CD4-positive, alpha-beta T cell treated with Interleukin-2 at 100 ng/mL for 4 hours (primary cell): ENCODE results near the gene TAF10.
A peak's percentile ranks its signal among the peaks of the same experiment; 100 is the strongest.

Experiments used
- DNase-seq: peaks from one replicate; pipeline ENCODE4 v3.0.0-alpha.2; 2020; ENCODE audit warnings: low spot score

Gene TAF10

DNA sequence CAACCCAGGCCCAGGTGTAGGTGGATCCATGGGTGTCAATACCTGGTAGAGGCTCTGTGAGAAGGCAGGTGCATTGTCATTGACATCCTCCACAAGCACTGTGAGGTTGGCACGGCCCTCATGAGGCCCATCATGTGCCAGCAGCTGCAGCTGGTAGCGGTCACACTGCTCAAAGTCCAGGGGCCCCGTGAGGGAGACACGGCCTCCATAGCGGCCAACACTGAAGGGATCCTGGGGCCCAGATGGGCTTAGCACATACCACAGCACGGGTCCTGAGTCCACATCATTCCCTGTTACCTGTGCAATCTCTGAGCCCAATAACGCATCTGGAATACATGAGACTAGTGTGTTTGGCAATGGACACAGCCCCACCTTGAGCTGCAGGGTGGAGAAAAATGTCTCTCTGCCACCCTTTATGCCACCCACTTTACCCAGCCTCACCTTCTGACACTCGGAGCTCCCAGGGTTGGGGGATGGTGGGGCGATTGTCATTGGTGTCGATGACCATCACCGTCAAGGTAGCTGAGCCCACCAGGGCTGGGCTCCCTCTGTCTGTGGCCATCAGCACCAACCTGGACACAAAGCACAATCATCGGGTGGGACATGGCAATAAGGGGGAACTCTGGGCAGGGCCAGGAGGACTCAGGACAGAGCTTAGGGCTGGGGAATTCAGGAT, 13.3 kb upstream of the TAF10 start:
- DNase-seq, result no peak

DNA sequence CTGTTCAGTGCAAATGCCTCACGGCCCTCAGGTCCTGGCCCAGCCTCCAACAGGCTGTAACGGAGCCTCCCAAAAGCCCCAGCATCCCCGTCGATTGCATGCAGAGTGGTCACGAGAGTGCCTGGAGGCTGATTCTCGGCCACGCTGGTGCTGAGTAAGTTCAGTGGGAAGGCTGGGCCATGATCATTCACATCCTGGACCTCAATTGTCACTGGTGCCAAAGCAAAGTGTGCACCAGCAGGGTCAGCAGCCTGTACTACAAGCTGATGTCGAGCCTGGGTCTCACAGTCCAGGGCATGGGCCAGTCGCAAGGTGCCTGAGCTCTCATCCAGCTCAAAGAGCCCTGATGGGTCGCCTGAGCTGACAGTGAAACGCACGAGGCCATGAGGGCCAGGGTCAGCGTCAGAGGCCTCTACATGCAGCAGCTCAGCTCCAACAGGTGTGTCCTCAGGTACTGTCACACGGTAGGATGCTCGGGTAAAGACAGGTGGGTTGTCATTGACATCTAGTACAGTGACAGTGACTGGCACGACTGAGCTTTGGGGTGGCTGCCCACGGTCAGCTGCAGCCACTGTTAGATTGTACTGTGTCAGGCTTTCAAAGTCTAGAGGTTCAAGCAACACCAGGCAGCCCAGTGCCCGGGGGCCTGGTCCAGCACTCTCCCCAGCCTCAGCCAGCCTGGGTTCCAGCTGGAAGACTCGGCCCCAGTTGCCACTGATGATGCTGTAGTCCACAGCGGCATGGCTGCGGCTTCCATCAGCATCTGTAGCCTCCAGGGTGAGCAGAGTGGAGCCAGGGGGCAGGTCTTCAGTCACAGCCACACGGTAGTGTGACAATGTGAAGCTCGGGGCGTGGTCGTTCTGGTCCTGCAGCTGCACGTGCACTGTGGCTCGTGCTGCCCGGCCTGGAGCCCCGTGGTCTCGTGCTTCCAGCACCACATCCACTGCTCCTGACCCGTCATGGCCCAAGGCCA, 11.7 kb upstream of the TAF10 start:
- DNase-seq, result no peak

DNA sequence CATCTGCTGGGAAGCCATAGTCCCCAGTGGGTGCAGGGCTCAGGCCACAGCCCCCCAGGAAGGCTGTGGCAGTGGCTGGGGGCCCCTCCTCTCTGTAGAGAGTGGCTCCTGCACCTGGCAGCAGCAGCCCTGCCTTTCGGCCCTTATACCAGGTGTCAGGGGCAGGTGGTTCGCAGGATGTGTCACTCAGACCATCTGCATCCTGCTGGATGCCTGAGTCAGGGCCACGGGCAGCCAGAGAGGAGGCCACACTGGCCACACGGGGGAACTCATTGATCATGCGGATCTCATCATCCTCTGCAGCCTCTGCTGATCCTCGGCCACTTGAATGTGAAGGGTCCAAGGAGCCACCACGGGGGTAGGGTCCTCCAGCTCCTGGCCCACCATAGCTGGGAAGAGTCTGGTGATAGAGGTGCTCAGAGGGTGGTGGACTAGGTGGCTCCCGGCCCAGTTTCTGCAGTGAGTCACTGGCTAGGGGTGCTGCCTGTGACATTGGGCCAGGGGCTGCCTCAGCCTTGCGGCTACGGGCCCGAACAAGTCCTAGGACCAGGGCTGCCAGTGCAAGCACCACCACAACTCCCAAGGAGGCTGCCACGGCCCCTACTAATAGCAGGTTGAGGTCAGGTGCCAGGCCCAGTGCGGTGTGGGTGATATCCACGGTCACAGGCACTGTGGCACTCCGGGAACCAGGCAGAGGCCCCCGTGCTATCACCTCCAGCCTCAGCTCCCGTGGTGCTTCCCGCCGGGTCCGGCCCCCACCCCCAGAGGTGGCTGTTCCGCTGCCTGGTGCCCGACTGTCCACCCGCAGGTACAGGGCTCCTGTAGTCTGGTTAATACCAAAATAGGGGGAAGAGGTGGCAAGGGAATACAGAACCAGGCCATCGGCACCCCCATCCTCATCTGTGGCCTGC, 10.5 kb upstream of the TAF10 start:
- DNase-seq, result no peak

DNA sequence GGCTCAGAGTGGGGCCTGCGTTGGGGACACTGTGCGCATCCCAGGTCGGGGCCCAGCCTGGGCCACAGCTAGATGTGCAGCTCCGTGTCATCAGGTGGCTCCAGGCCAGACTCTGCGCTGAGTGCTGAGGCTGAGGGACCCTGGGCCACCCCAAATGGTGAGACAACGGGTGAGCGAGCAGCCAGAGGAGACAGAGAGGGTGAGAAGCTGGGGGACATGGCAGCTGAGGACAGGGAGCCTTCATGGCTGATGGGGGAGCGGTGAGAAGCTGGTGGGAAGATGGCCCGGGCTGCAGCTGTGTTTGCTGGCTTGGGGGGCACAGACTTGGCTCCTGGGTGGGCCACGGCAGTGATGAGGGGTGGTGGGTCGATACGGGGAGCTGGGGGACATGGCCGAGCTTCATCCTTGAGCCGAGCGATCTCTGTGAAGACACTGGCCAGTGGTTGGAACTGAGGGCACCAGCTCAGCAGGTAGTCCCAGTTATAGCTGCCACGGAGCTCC, 9.7 kb upstream of the TAF10 start:
- no peak for DNase-seq

DNA sequence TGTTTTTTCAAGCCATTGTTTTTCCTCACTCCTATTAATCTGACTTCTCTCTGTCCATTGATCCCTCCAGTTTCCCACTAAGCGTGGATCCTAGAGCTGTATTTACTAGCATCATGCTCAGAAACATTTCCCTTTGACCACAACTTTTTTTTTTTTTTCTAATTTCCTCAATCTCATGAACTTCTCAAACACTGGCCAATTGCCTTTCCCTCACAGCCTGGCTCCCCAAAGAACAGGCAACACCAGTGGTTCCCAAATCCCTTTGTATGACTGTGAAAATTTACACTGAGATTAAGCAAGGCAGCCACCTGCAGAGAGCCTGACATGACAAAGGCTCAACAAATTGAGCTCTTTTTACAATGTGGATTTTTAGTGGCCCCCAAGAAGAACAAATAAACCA, 8.6 kb upstream of the TAF10 start:
- no peak for DNase-seq

DNA sequence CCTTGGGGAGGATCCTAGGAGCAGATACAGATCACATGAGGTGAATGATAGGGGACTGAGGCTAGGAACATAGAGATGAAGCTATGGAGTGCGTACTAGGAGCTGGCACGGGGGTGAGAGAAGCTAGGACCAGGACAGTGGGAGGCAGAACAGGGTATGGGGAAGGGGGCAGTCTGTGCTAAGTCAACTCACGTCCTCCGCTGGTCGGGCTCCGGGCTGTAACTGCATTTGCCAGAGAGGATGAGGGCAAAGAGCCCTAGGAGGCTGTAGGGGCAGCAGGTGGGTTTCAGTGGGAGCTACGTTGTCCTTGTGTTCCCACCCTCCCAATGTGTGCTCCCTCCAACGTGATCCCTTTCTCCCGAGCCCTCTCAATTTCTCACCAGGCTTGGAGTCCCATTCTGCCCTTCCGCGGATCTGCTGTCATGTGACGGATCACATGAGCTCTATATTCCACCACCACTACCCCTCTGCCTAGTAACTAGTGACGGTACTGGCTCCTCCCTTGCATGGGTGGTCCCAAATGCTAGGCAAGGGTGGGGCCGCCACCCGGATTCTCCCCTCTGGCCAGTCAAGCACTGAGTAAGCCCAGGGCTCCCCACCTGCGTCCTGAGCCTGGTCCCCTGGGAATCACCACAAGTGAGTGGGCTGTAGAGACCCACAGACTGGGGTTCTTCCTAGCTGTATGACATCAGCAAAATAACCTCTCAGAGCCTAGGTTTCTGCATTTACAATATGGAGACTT, 7.2 kb upstream of the TAF10 start, which contains the start of gene TPP1:
Gene TPP1, minus strand, starts transcription at position 419 of the 742 bp plus-strand sequence. Its CDS starts 22 bp downstream, at position 397.
- DNase-seq, result peak; percentile 93

DNA sequence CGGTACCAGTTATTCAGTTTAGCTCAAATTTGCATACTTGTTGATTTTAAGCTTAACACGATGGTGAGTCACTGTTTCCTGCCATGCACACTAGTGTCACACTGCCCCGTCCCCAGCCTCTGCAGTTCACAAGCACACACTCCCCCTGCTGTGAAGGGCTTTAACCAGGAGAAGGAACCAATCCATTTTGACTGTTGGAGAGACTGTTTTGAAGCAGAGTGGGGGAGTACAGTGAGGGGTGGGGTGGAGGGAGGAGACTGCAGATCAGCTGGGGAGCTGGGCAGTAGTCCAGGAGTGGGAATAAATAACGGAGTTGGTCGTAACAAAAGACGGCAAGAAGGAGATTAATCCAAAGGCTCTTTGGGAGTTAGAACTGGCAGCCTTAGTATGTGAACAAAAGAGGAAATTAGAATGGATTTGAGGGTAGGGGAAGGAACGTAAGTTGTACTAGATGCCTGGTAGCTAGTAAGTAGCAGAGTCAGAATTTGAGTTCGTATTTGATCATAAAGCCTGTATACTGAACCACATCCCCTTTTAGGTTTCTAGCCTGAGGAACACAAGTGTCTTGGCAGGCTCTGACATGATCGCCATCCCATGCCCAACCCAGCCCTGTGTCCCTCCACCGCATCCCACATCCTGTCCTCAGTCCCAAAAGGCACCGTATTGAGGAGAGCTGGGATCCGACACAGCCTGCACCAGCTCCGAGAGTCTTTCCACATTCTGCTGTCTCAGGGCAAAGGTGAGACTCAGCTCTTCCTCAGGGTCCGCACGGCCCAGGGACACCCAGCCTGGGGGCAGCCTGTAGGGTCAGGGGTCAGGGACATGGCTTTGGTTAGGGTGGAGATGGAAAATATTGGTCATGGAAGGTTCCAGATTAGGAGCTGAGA, 6.3 kb upstream of the TAF10 start:
- peak; percentile 84 for DNase-seq

DNA sequence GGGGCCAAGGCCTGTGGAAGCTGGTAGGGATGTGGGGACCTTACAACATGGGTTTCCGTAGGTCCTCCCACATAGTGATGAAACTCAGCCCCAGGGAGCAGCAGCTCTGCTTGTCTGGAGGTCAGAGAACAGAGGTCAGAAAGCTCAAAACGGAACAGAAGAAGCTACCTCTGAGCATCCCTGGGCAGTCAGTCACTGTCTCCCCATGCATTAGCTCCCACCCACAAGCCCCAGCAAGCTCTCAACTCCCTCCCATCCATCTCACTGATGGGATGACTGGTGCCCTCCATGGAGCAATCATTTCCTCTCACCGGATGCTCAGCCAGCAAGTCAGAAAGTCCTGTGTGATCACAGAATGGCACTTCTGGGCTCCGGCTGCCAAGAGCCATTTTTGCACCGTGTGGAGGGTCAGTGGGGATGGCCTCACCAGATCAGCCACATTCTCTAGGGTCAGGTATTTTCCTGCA, 5.3 kb upstream of the TAF10 start:
- DNase-seq, result no peak

DNA sequence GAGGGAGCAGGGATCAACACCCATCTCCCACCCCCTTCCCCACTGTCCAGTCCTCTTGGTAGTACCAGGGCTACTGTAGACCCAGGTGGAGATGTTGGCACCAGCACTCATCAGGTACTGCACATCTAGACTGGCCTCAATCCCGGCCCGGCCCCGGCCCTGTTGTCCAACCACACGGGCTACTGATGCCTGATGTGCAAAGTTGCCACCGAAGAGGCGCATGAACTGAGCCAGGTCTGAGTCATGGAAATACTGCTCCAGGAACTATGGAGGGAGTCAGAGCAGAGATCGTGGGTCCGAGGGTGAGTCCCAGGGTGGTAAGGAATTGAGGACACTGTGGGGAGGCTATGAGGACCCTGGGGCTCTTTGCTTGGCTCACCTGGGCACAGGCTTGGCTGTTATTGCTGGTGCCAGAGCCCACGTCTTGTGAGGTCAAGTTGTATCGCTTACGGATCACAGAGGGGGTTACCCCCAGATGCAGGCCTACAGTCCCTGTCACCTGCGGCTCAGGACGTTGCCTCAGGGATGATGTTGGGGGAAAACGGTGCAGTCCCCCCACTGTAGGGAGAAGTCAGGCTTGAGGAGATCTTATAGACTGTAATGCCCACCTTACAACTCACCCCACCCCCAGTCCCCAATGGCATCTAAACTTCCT, 4.7 kb upstream of the TAF10 start:
- no peak for DNase-seq

DNA sequence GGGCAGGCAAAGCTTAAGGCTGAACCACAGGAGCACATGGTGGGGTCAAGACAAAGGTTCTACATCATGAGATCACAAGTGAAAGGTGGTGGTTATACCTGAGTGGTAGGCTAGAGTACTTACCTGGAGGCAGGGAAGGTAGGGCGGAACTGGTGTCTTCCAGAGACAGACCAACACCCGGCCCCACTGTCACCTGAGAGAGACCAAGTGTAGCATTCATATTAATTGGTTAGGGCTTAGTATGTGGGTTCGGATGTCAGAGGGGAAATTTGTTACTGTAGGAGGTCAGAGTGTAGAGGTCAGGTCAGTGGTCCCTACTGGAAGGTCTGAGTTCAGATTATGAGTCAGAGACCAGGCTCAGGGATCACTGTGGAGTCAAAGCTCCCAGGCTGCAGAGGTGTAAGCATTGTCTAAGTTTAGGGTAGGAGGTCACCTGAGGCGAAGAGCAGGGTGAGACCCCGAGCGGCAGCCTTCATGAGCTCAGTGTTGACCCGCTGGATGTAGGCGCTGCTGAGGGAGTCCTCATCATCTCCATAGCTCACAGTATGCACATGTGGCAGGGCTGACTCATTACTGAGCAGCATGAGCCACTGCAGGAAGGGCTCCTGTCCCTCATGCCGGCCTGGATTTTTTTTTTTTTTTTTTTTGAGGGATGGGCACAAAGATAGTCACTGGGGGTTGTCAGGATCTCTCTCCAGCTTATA, 4.0 kb upstream of the TAF10 start:
- no peak for DNase-seq

DNA sequence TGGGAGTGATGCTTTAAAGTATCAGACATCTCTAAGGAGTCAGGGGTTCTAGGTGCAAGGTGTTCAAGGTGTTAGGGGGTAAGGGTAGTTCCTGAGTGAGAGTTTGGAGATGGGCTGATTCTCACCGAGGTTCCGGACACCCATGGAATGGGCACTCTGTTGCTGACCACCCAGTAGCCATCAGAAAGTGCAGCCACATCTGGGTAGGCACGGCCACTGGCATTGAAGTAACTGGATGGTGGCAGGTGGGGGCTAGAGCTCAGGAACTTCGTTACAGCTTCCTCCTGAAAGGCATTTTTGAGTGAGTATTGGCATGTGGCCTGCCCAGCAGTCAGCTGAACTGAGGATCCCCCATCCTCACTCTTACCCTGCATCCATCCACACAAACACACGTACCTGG, 3.0 kb upstream of the TAF10 start:
- no peak for DNase-seq

DNA sequence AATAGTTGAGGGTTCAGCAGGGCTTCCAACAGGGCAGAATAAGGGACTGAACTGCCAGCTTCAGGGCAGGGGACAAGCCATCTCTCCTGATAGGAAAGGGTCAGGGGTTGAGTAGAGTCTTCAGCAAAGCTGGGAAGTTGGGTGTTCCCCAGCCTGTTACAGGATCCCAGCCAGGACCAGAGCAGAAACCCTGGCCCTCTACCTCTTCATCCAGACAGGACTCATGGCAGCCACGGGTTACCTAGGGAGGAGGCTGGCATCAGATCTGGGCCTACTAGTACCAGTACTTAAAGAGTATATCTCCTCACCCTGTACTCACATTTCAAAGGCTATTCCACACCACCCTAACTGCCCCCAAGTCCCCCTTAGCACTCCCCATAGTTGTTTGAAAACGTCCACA, 2.4 kb upstream of the TAF10 start:
- DNase-seq, result no peak

DNA sequence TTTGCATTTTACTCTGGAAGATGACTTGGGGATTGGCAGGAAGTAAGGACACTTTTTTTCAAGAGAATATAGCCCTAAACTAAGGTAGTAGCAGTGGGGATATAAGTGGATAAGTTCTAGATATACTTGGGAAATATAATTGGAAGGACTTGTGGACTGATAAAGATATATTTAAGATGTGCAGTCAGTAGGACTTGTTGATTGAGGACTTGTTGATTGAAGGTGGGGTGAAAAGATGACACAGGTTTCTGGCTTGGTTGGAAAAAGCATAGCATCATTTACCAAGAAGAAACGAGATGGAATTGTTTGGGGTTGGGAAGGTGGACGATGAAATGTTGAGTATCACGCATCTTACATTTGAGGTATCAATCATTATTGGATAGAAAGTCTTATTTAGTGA, 1.5 kb upstream of the TAF10 start:
- no peak for DNase-seq

DNA sequence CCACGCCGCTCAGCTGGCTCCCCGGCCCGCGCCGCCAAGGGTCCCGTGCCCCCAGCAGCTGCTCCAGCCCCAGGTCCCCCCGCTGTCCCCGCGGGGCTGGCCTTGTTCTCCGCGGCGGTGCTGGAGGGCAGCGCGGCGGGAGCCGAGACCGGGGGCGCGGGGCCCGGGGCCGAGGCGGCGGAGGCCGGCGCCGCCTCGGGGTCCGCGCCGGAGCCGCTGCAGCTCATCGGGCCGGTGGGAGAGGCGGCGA, 128 bp downstream of the TAF10 start:
- no peak for DNase-seq

DNA sequence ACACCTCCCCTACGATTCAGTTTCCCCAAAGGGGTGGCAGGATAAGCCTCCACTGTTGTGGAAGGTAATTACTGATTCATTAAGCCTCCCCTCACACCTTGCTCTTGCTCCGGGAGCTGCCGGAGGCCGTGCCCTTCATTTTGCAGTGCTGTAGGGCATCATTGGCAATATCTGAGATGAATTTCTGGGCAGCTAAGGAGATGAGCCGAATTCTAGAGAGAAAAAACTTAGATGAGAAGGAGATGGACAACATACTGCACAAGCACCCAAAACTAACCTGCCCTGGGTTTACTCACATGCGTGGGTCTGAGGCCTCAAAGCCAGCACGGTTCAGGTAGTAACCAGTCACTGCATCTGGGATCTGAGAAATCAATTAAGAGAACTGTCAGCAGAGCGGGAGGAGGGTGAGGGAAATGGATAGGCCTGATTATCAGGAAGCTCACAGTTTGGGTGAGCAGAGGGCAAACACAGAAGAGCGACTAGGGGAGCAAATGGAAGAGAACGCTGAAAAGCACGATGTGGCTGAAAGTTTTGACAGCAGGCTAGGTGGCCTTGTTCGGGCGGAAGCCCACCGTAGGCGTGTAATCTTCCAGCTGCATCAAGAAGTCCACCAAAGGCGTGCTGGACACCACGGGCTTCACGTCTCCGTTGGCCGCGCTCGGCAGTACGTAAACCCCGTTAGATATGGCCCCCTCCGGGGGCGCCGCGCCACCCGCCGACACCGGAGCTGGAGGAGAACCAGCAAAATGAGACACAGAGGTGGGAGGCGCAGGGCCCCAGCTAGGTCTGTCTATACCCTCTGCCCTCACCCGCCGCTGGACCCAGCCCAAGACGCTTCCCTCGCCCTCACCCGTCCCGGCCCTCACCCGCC, 689 bp downstream of the TAF10 start:
- DNase-seq, result peak; percentile 26

DNA sequence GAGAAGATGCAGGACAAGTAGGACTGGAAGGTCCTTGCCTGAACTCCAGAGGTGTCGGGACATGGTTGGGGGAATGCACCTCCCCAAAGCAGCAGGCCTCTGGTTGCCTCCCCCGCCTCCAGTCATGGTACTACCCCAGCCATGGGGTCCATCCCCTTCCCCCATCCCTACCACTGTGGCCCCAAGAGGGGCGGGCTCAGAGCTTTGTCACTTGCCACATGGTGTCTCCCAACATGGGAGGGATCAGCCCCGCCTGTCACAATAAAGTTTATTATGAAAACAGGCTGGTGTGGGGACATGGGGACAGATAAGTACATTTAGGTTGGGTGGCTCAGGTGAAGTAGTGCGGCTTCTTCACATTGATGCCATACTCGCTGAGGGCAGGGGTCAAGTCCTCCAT, 1.4 kb downstream of the TAF10 start:
- no peak for DNase-seq

DNA sequence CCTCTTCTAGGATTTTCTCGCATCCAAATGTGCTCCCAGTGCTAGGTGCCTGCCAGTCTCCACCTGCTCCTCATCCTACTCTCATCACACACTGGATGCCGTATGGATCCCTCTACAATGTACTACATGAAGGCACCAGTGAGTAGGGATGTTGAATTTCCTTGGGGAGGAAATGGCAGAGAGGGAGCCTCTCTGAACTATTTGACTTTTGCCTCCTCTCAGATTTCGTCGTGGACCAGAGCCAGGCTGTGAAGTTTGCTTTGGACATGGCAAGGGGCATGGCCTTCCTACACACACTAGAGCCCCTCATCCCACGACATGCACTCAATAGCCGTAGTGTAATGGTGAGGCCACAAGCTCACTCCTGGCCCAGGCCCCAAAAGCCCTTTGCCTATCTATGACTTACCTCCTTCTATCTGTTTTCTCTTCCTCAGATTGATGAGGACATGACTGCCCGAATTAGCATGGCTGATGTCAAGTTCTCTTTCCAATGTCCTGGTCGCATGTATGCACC, 2.5 kb downstream of the TAF10 start:
- DNase-seq, result no peak
